K562 (cell line): ENCODE data around the gene ARFRP1. TPM values are rescaled to one million over a fixed set of nuclear protein-coding genes. Genes with fewer than 3 reads are reported as not detected.

Source experiments
- ATAC-seq: fragments of 200-7000 bp; cut with Tn5 transposase; 3 replicates; pipeline ENCODE4 v1.9.1; 2020; ENCODE audit warnings: moderate library complexity
- BruUV-seq: library from RNA; stranded (reverse); fragments of 400-500 nt; replicated peaks from 2 replicates; lab custom pipeline; 2021; lab: Mats Ljungman, UMichigan
- CTCF ChIA-PET: fragments of 300-600 bp; formaldehyde crosslinking; extraction: SDS; loops from one replicate; lab custom pipeline; 2021; ENCODE audit warnings: low intra/inter-chr PET ratio; lab: Yijun Ruan, JAX
- POLR2A ChIA-PET: fragments of 300-600, 350-650 bp; sonication (Branson Sonifier 250); formaldehyde crosslinking; extraction: SDS; loops from one replicate; lab custom pipeline; 2021; ENCODE audit warnings: antibody characterized with exemption, inconsistent platforms; lab: Yijun Ruan, JAX
- DNase-seq, 4 experiments: peaks; one replicate each; pipeline versions ENCODE4 v3.0.0 to v3.0.0-alpha.2; 2011 to 2018; ENCODE audit warnings: low spot score in 3 of 4, mixed read lengths in 3 of 4; ENCODE audit errors: extremely low read depth in 1 of 4
- FAIRE-seq: peaks from 2 replicates; lab custom pipeline; 2011; peaks lifted over from hg19 to GRCh38; lab: Jason Lieb, UNC
- H2AFZ ChIP-seq: 2 replicates; pipeline ENCODE4 v1.6.0; 2011; ENCODE audit warnings: low read depth, low read length, control low read depth, inconsistent platforms
- H3K27ac ChIP-seq: fragments of 200-600 bp; 3 replicates; pipeline ENCODE4 v1.8.0; 2011; ENCODE audit warnings: low read depth, mild to moderate bottlenecking, control low read depth, inconsistent platforms, low read length, moderate library complexity, mixed read lengths; ENCODE audit errors: extremely low read depth
- H3K27me3 ChIP-seq, 2 experiments: fragments of 300-600 bp in 1 of 2; 2 replicates in 1 of 2; 3 replicates in 1 of 2; pipeline versions ENCODE4 v1.6.0 to v1.8.0; 2011; ENCODE audit warnings: inconsistent platforms in 2 of 2, low read length in 2 of 2, mild to moderate bottlenecking in 1 of 2, mixed read lengths in 1 of 2, moderate library complexity in 1 of 2; ENCODE audit not compliant: control insufficient read depth in 2 of 2, insufficient read depth in 2 of 2
- H3K36me3 ChIP-seq: fragments of 300-600 bp; 3 replicates; pipeline ENCODE4 v1.8.0; 2011; ENCODE audit warnings: mild to moderate bottlenecking, low read length, inconsistent platforms; ENCODE audit not compliant: control insufficient read depth, insufficient read depth
- H3K4me1 ChIP-seq, 2 experiments: fragments of 200-600 bp in 1 of 2; replicated peaks in 1 of 2; 2 replicates in 1 of 2; 3 replicates in 1 of 2; pipeline versions ENCODE4 v1.5.1 to v1.8.0; 2011; ENCODE audit warnings: inconsistent platforms in 2 of 2, low read length in 2 of 2, mild to moderate bottlenecking in 1 of 2, mixed read lengths in 1 of 2, moderate library complexity in 1 of 2; ENCODE audit not compliant: control insufficient read depth in 2 of 2, insufficient read depth in 2 of 2
- H3K4me2 ChIP-seq: 2 replicates; pipeline ENCODE4 v1.6.1; 2011; ENCODE audit warnings: low read length, control low read depth, inconsistent platforms, mixed read lengths; ENCODE audit not compliant: insufficient read depth
- H3K4me3 ChIP-seq: fragments of 200-600 bp; sonication (generic), shearing (Covaris generic); 2 replicates; pipeline ENCODE4 v1.5.1; 2016; ENCODE audit warnings: control low read depth, inconsistent platforms
- H3K79me2 ChIP-seq: fragments of 200-600 bp; 3 replicates; pipeline ENCODE4 v1.8.0; 2011; ENCODE audit warnings: low read length, inconsistent platforms; ENCODE audit not compliant: control insufficient read depth, insufficient read depth
- H3K9ac ChIP-seq, 2 experiments: 2 replicates each; pipeline versions ENCODE4 v1.6.0 to v1.6.1; 2011; ENCODE audit warnings: low read depth in 2 of 2, low read length in 2 of 2, control low read depth in 1 of 2, inconsistent platforms in 1 of 2, mild to moderate bottlenecking in 1 of 2, mixed read lengths in 1 of 2; ENCODE audit not compliant: insufficient read depth in 1 of 2
- H3K9me1 ChIP-seq: one replicate; pipeline ENCODE4 v1.6.0; 2011; ENCODE audit warnings: inconsistent platforms, mild to moderate bottlenecking, low read length, moderate library complexity; ENCODE audit not compliant: control insufficient read depth, insufficient read depth
- H3K9me3 ChIP-seq: replicated peaks from 2 replicates; pipeline ENCODE4 v1.5.1; 2011; ENCODE audit warnings: low read depth, low read length, inconsistent platforms; ENCODE audit not compliant: control insufficient read depth, insufficient read depth
- H4K20me1 ChIP-seq: replicated peaks from 2 replicates; pipeline ENCODE4 v1.6.1; 2011; ENCODE audit warnings: low read length, inconsistent platforms, mixed read lengths; ENCODE audit not compliant: control insufficient read depth, insufficient read depth
- CBX2 ChIP-seq: fragments of 200-600 bp; sonication (generic); IDR thresholded peaks from one replicate; pipeline ENCODE4 v1.6.1; 2012; ENCODE audit warnings: mild to moderate bottlenecking, low read length, inconsistent platforms; ENCODE audit not compliant: insufficient read depth, poor library complexity, severe bottlenecking
- CREB1 ChIP-seq, 2 experiments: sonication (generic) in 1 of 2; formaldehyde crosslinking in 1 of 2; IDR thresholded peaks; 2 replicates each; pipeline versions ENCODE4 v1.6.1 to v1.8.0; 2012 to 2022; ENCODE audit warnings: inconsistent platforms in 1 of 2, mild to moderate bottlenecking in 1 of 2, missing genetic modification reagents in 1 of 2, moderate library complexity in 1 of 2
- CTCF ChIP-seq, 3 experiments: IDR thresholded peaks in 2 of 3; conservative IDR thresholded peaks in 1 of 3; 2 replicates each; pipeline ENCODE4 v1.5.1; 2011 to 2012; ENCODE audit warnings: low read length in 3 of 3, mild to moderate bottlenecking in 3 of 3, control low read depth in 2 of 3, improper control_type of control experiment in 1 of 3, inconsistent platforms in 1 of 3, low read depth in 1 of 3, mixed read lengths in 1 of 3, moderate library complexity in 1 of 3; ENCODE audit not compliant: insufficient read depth in 2 of 3
- DMBX1 ChIP-seq: fragments of 250-450 bp; sonication (Bioruptor Pico); IDR thresholded peaks from 2 replicates; pipeline ENCODE4 v1.8.0; 2022; ENCODE audit warnings: inconsistent platforms, mild to moderate bottlenecking, moderate library complexity, borderline replicate concordance
- GTF2F1 ChIP-seq: IDR thresholded peaks from 2 replicates; pipeline ENCODE4 v1.6.1; 2011; ENCODE audit warnings: low read depth, low read length, improper control_type of control experiment
- NFYB ChIP-seq: IDR thresholded peaks from 2 replicates; pipeline ENCODE4 v1.6.1; 2011; ENCODE audit warnings: mild to moderate bottlenecking, moderate library complexity; ENCODE audit not compliant: insufficient read length; ENCODE audit errors: extremely low read depth
- NR1H2 ChIP-seq: sonication (generic); formaldehyde crosslinking; IDR thresholded peaks from 2 replicates; pipeline ENCODE4 v1.4.0; 2020; ENCODE audit warnings: mild to moderate bottlenecking, missing genetic modification reagents
- PHF21A ChIP-seq: fragments of 450-650 bp; IDR thresholded peaks from 2 replicates; pipeline ENCODE4 v1.6.1; 2017; ENCODE audit warnings: low read depth, borderline replicate concordance
- RAD21 ChIP-seq, 2 experiments: fragments of 250-450 bp in 1 of 2; fragments of 450-650 bp in 1 of 2; sonication (Bioruptor Pico) in 1 of 2; formaldehyde crosslinking in 1 of 2; IDR thresholded peaks in 1 of 2; conservative IDR thresholded peaks in 1 of 2; 2 replicates each; pipeline versions ENCODE4 v1.4.0 to v1.8.0; 2020 to 2022; ENCODE audit warnings: mild to moderate bottlenecking in 2 of 2, moderate library complexity in 1 of 2
- ZBTB34 ChIP-seq: fragments of 250-450 bp; sonication (Bioruptor Pico); IDR thresholded peaks from 2 replicates; pipeline ENCODE4 v1.8.0; 2021; ENCODE audit warnings: mild to moderate bottlenecking, moderate library complexity
- ZNF174 ChIP-seq: fragments of 250-450 bp; sonication (Bioruptor Pico); IDR thresholded peaks from 2 replicates; pipeline ENCODE4 v1.4.0; 2020; ENCODE audit warnings: mild to moderate bottlenecking
- ZNF316 ChIP-seq: fragments of 450-650 bp; IDR thresholded peaks from 2 replicates; pipeline ENCODE4 v1.6.1; 2016
- WGBS: fragments of 100-300 bp; shearing (Covaris generic); methylation state at CpG from one replicate; pipeline ENCODE4 v1.1.6; 2016; ENCODE audit warnings: low coverage, mixed read lengths; ENCODE audit not compliant: insufficient coverage; ENCODE audit errors: missing lambda C conversion rate; 5-methylcytosine and 5-hydroxymethylcytosine counted together
- in situ Hi-C: fragments of 300-500 bp; cut with MboI; formaldehyde crosslinking; loops from 4 replicates; pipeline ENCODE4 v1.15.0; 2018; ENCODE audit warnings: inconsistent platforms, mixed read lengths
- intact Hi-C: fragments of 100-400 bp; cut with micrococcal nuclease; formaldehyde crosslinking; loops from 2 replicates; pipeline ENCODE4 v1.14.2; 2022
- polyA plus RNA-seq, 8 experiments: library from polyadenylated mRNA; depleted of rRNA in 4 of 8; stranded (reverse) in 5 of 8; unstranded in 3 of 8; fragments of >200 nt; fragmentation: Nextera tagmentation in 2 of 8; fragmentation: Illumina TruSeq in 1 of 8; extraction: Ambion mirVana in 2 of 8; extraction: Trizol in 1 of 8; gene quantifications; 2 replicates each; pipeline versions ENCODE4 v1.2.1 to v1.2.3, GENCODE V29; 2011 to 2014; ENCODE audit warnings: inconsistent platforms in 1 of 8, missing spikeins in 1 of 8
- total RNA-seq, 7 experiments: library from RNA; depleted of rRNA in 6 of 7; stranded (reverse); fragments of >200 nt in 6 of 7; fragmentation: Illumina TruSeq in 2 of 7; extraction: Trizol in 2 of 7; gene quantifications; 2 replicates each; pipeline versions ENCODE4 v1.2.1 to v1.2.3, GENCODE V29; 2011 to 2021; ENCODE audit warnings: low replicate concordance in 1 of 7

ARFRP1 gene
- total and polyA plus RNA-seq, 9 of the 15 experiments (the other 6 are each of a cell fraction or from before 2014, with no cell fraction given) = 2.2 to 78.9 (median 37.3) TPM

- no peak for TF ChIP-seq ZBTB34 (CRISPR knock-in tag)
- no peak for TF ChIP-seq CREB1 (IDR thresholded peaks at IDR 0.05)
- no peak for TF ChIP-seq CREB1 (CRISPR knock-in tag; IDR thresholded peaks at IDR 0.05)
- no peak for TF ChIP-seq GTF2F1
- no peak for TF ChIP-seq DMBX1 (CRISPR knock-in tag)
- TF ChIP-seq ZNF174 = no peak
- TF ChIP-seq CBX2 = no peak
- no peak for TF ChIP-seq NFYB
- TF ChIP-seq PHF21A = no peak
These were observed 45.6 kb upstream of the ARFRP1 start (continued) for GRCh38 chr20:63753381-63753780.

GRCh38 chr20:63752411-63753101, 44.8 kb upstream of the ARFRP1 start:
- Histone ChIP-seq H3K9ac (peak overlapping the region in 1 of 2 experiments; percentile 39; a peak in 2 of 4 replicates), H3K79me2 (no peaks in the 10 kb centered on the region), H2AFZ (peak overlapping the region; percentile 66; the same call in 1 of the 2 replicates), H3K9me1 (no peaks in the 10 kb centered on the region), H3K4me2 (no peak overlapping the region; the same call in 1 of the 2 replicates), H3K27ac (no peak overlapping the region), H3K27me3 (no peaks in the 10 kb centered on the region), H3K36me3 (no peaks in the 10 kb centered on the region), H3K9me3 (no peaks in the 10 kb centered on the region), H4K20me1 (no peaks in the 10 kb centered on the region), H3K4me3 (no peak overlapping the region), H3K4me1 (peaks cover 9 to 56% of the 10 kb centered on the region in 2 experiments)
- FAIRE-seq = peak; percentile 81
- peak; percentile 86 for ATAC-seq
- in situ Hi-C loops (no loop called here), intact Hi-C loops (no loop called here)
- DNase-seq = peak; percentile 57 to 80 (median 70)
- ChIA-PET CTCF (no interaction called here), POLR2A (no interaction called here)
- no TSS peak for BruUV-seq
- 28% methylated on average over 21 of the region's 50 CpGs for WGBS
- TF ChIP-seq CTCF (IDR thresholded peaks at IDR 0.05 in 2 of 3, conservative IDR thresholded peaks at IDR 0.05 in 1 of 3; ENCODE audit: insufficient read depth in 2 of 3, low read depth in 1 of 3, low read length in 3 of 3) (0 out of 6 replicates have a peak, but pooled peaks of 1 of the 3 experiments have one; percentile 2), RAD21 (CRISPR knock-in tag; conservative IDR thresholded peaks at IDR 0.05 in 1 of 2, IDR thresholded peaks at IDR 0.05 in 1 of 2) (no peak), ZNF316 (no peak), NR1H2 (CRISPR knock-in tag) (no peak)
